Esophagus muscularis mucosa (tissue), 4 donors: ENCODE measurements around the gene ZNF93. TPM values are rescaled to one million over a fixed set of nuclear protein-coding genes. Genes with fewer than 3 reads are reported as not detected.
A peak's percentile ranks its signal among the peaks of the same experiment; 100 is the strongest.
"Not testable (repeated sequence)": the region's sequence is repeated elsewhere in the genome, so short reads cannot be mapped to it uniquely, and the experiment has no call there.

Source experiments
- DNase-seq: peaks from one replicate; pipeline ENCODE4 v3.0.0-alpha.2; 2017; ENCODE audit errors: extremely low spot score
- H3K27ac ChIP-seq, 4 donors: fragments of 200-600 bp; sonication (generic); replicated peaks in 1 of 4; 1 replicate in 3 of 4; 2 replicates in 1 of 4; pipeline ENCODE4 v1.5.1; 2016 to 2019; ENCODE audit warnings: mild to moderate bottlenecking in 1 of 4
- H3K27me3 ChIP-seq, 4 donors: fragments of 200-600 bp; sonication (generic); one replicate each; pipeline versions ENCODE4 v1.5.1 to v1.6.0; 2016 to 2019
- H3K36me3 ChIP-seq, 4 donors: fragments of 200-600 bp; sonication (generic); one replicate each; pipeline ENCODE4 v1.5.1; 2016 to 2019
- H3K4me1 ChIP-seq, 4 donors: fragments of 200-600 bp; sonication (generic); one replicate each; pipeline ENCODE4 v1.5.1; 2016 to 2019
- H3K4me3 ChIP-seq, 4 donors: fragments of 200-600 bp; sonication (generic); 1 replicate in 2 of 4; 2 replicates in 2 of 4; pipeline ENCODE4 v1.5.1; 2016 to 2019; ENCODE audit warnings: mild to moderate bottlenecking in 4 of 4, moderate library complexity in 1 of 4
- H3K9me3 ChIP-seq, 4 donors: fragments of 200-600 bp; sonication (generic); 1 replicate in 3 of 4; 2 replicates in 1 of 4; pipeline ENCODE4 v1.5.1; 2016 to 2019
- EP300 ChIP-seq: sonication (generic); formaldehyde crosslinking; IDR thresholded peaks from one replicate; pipeline ENCODE4 v1.6.1; 2017; ENCODE audit warnings: antibody characterized with exemption
- POLR2A ChIP-seq: fragments of 450-650 bp; IDR thresholded peaks from one replicate; pipeline ENCODE4 v1.6.1; 2017; ENCODE audit warnings: antibody characterized with exemption, moderate library complexity, mild to moderate bottlenecking, low read depth
- POLR2AphosphoS5 ChIP-seq, 2 donors: sonication (generic); formaldehyde crosslinking; IDR thresholded peaks; one replicate each; pipeline ENCODE4 v1.6.1; 2017; ENCODE audit warnings: antibody characterized with exemption in 2 of 2
- WGBS: methylation state at CpG from one replicate; pipeline ENCODE4 v1.1.5; 2018; 5-methylcytosine and 5-hydroxymethylcytosine counted together
- intact Hi-C: fragments of 100-400 bp; cut with DNase I; formaldehyde crosslinking; loops from one replicate; pipeline ENCODE4 v1.15.1; 2023
- total RNA-seq, 4 donors: library from RNA; depleted of rRNA; stranded (reverse); fragments of >200 nt; gene quantifications; one replicate each; pipeline versions ENCODE4 v1.1.0 to v1.2.1, GENCODE V29; 2016
- TF ChIP-seq, protein P1 (sequence below), 3 experiments: fragments of 200-600 bp in 2 of 3; fragments of 450-650 bp in 1 of 3; sonication (generic) in 2 of 3; IDR thresholded peaks; one replicate each; pipeline ENCODE4 v1.5.1; 2017 to 2019; ENCODE audit warnings: antibody characterized with exemption in 3 of 3, mild to moderate bottlenecking in 2 of 3, moderate library complexity in 1 of 3

Gene ZNF93
- total RNA-seq: 1 to 10 TPM; 1.2 to 4.1 (median 2.1) TPM

DNA sequence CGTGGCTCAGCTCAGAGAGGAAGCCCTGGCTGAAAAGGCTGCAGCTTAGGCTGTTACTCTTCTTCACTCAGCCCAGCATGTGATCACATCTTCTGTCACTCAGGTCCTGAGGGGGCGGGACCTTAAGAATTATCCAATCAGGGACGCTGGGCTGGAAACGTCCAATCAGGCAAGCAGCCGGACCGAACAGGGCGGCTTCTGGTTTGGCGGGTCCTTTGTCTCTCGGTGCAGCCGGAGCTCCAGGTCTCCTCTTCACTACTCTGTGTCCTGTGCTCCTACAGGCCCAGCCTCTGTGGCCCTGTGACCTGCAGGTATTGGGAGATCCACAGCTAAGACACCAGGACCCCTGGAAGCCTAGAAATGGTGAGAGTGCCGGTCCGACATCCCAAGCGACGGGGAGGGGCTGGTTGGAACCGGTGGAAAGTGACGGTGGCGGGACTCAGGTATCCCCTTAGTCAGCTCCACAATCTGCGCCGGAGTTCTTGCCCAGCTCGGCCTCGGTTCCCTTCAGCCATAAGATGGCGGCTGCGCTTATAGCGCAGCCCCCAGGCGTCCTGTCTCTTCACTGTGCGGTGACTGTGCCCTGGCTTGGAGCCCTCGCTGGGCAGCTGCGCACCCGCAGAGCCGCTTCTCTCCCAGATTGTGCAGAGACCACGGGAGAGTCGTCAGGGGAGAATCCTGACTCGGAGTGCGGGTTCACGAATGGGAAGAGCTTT lies at the start of gene ZNF93:
TSS of gene ZNF93 (plus strand) at position 218 of the 716 bp plus-strand sequence. CDS start at position 361, 143 bp downstream.
- peak; percentile 99 for DNase-seq
- TF ChIP-seq, protein P1, sequence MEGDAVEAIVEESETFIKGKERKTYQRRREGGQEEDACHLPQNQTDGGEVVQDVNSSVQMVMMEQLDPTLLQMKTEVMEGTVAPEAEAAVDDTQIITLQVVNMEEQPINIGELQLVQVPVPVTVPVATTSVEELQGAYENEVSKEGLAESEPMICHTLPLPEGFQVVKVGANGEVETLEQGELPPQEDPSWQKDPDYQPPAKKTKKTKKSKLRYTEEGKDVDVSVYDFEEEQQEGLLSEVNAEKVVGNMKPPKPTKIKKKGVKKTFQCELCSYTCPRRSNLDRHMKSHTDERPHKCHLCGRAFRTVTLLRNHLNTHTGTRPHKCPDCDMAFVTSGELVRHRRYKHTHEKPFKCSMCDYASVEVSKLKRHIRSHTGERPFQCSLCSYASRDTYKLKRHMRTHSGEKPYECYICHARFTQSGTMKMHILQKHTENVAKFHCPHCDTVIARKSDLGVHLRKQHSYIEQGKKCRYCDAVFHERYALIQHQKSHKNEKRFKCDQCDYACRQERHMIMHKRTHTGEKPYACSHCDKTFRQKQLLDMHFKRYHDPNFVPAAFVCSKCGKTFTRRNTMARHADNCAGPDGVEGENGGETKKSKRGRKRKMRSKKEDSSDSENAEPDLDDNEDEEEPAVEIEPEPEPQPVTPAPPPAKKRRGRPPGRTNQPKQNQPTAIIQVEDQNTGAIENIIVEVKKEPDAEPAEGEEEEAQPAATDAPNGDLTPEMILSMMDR (IDR thresholded peaks at IDR 0.05): no peak
- peak; percentile 88 to 91 for TF ChIP-seq POLR2AphosphoS5 (IDR thresholded peaks at IDR 0.05)
- Histone ChIP-seq H3K9me3 (no peaks in the 10 kb centered on the region), H3K36me3 (no peaks in the 10 kb centered on the region), H3K4me1 (peaks cover 9 to 16% (median 13%) of the 10 kb centered on the region in 4 donors), H3K4me3 (peak within 1 kb of the TSS; percentile 68 to 77 (median 74)), H3K27me3 (no peaks in the 10 kb centered on the region), H3K27ac (peak within 1 kb of the TSS; percentile 86 to 94 (median 92))
- WGBS: 0% methylated on average over 24 of the region's 35 CpGs
- intact Hi-C loops: loop anchor here (5.0 to 10.0 kb wide), 3 partner anchors 34 to 664 kb away; partner anchors contain the start of genes ATP13A1, ZNF101, ZNF253 and ZNF737

- H3K27ac ChIP-seq, H3K4me1 ChIP-seq, H3K9me3 ChIP-seq, DNase-seq, H3K36me3 ChIP-seq, H3K27me3 ChIP-seq, H3K4me3 ChIP-seq, intact Hi-C loops: not testable (repeated sequence)
- 64% methylated on average over 2 of the region's 2 CpGs for WGBS
Measured at GRCh38 chr19:19851740-19852139, 49.0 kb upstream of the ZNF93 start.

DNA sequence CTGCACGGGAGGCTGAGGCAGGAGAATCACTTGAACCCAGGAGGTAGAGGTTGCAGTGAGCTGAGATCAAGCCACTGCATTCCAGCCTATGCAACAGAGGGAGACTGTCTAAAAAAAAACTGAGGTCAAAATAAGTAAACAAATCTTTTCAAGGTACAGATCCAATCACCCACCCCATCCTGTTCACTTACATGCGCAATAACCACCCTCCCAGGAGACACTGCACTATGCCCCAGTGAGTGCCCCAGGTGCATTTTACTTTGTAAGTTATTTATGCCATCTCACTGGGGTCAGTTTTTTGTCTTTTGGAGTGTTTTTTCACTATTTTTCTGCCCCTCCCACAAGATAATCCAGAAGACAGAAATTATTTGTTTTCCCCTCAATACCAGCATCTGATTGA lies 42.0 kb upstream of the ZNF93 start:
- H3K27ac ChIP-seq: no peak overlapping the region
- intact Hi-C loops: no loop called here
- H3K36me3 ChIP-seq: no peaks in the 10 kb centered on the region
- TF ChIP-seq POLR2AphosphoS5 (IDR thresholded peaks at IDR 0.05) (no peak), POLR2A (no peak), EP300 (no peak)
- TF ChIP-seq, protein P1 (IDR thresholded peaks at IDR 0.05): no peak
- DNase-seq: no peak
- H3K27me3 ChIP-seq: peaks cover 0 to 7% (median 0%) of the 10 kb centered on the region in 4 donors
- H3K4me1 ChIP-seq: no peaks in the 10 kb centered on the region
- no peak overlapping the region for H3K4me3 ChIP-seq
- no peaks in the 10 kb centered on the region for H3K9me3 ChIP-seq
- WGBS: 94% methylated on average over 2 of the region's 2 CpGs

DNA sequence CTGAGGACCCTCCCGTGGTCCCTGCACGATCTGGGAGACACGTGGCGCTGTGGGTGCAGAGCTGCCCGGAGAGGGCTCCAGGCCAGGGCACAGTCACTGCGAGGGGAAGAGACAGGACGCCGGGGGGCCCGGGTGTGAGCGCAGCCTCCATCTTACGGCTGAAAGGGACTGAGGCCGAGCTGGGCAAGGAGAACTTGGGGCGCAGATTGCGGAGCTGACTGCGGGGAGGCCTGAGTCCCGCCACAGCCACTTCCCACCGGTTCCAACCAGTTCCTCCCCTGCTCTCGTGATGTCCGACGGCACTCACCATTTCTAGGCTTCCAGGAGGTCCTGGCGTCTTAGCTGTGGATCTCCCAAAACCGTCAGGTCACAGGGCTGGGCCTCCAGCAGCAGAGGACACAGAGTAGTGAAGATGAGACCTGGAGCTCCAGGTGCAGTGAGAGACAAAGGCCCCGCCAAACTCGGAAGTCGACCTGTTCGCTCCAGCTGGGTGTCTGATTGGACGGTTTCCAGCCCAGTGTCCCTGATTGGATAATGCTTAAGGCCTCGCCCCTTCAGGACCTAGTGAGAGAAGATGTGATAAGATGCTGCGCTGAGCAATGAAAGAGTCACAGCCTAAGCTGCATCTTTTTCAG lies 39.9 kb upstream of the ZNF93 start:
- no peak overlapping the region for H3K27ac ChIP-seq
- H3K27me3 ChIP-seq: peaks cover 0 to 7% (median 0%) of the 10 kb centered on the region in 4 donors
- peak overlapping the region in 2 of 4 donors; percentile 14 to 34 for H3K4me3 ChIP-seq
- no peaks in the 10 kb centered on the region for H3K36me3 ChIP-seq
- H3K4me1 ChIP-seq: peaks cover 0 to 5% (median 2%) of the 10 kb centered on the region in 4 donors
- 14% methylated on average over 21 of the region's 29 CpGs for WGBS
- no peak for DNase-seq
- no peaks in the 10 kb centered on the region for H3K9me3 ChIP-seq
- TF ChIP-seq, protein P1 (IDR thresholded peaks at IDR 0.05): no peak
- TF ChIP-seq EP300 (no peak), POLR2A (no peak), POLR2AphosphoS5 (IDR thresholded peaks at IDR 0.05) (no peak)
- intact Hi-C loops: no loop called here

DNA sequence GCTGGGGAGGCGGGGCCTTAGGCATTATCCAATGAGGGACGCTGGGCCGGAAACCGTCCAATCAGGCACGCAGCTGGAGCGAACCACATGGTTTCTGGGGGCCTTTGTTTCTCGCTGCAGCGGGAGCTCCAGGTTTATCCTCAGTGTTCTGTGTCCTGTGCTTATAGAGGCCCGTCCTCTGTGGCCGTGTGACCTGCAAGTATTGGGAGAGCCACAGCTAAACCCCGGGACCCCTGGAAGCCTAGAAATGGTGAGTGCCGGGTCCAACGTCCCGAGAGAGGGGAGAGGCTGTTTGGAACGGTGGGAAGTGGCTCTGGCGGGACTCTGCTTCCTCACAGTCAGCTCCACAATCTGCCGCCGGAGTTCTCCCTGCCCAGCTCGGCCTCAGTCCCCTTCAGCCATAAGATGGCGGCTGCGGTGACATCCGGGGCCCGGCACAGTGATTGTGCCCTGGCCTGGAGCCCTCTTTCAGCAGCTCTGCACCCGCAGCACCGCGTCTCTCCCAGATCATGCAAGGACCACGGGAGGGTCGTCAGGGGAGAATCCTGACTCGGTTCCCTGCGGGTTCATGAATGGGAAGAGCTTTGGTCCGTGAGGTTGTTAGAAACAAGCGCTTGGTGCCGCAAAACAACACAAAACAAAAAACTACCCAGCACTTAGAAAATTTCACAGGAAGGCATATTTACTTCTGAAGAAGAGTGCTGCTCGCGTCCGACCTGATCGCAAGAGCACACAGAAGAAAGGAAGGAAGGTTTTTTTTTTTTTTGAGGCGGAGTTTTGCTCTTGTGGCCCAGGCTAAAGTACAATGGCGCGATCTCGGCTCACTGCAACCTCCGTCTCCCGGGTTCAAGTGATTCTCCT lies 34.8 kb upstream of the ZNF93 start, which contains the start of gene ZNF253:
TSS of gene ZNF253 (plus strand) at position 133 of the 861 bp plus-strand sequence. CDS start at position 248, 115 bp downstream.
- 0% methylated on average over 31 of the region's 43 CpGs for WGBS
- no peaks in the 10 kb centered on the region for H3K27me3 ChIP-seq
- H3K27ac ChIP-seq: peak within 1 kb of the TSS; percentile 85 to 96 (median 91)
- H3K9me3 ChIP-seq: no peaks in the 10 kb centered on the region
- H3K4me3 ChIP-seq: peak within 1 kb of the TSS; percentile 64 to 82 (median 72)
- DNase-seq: peak; percentile 99
- intact Hi-C loops: loop anchor here (5.0 kb wide), 2 partner anchors 36 to 44 kb away; partner anchors contain the start of genes ZNF506 and ZNF93
- no peaks in the 10 kb centered on the region for H3K36me3 ChIP-seq
- TF ChIP-seq POLR2A (peak; percentile 74), POLR2AphosphoS5 (IDR thresholded peaks at IDR 0.05) (peak; percentile 92 to 96), EP300 (no peak)
- TF ChIP-seq, protein P1 (IDR thresholded peaks at IDR 0.05): no peak
- peaks cover 29 to 44% (median 35%) of the 10 kb centered on the region in 4 donors for H3K4me1 ChIP-seq
